Coronary artery (tissue), 2 donors: ENCODE results near the gene SACM1L.

ENCODE experiments used
- DNase-seq: peaks from one replicate; pipeline ENCODE4 v3.0.0-alpha.2; 2017; ENCODE audit warnings: low spot score
- H3K27ac ChIP-seq, 2 donors: fragments of 200-600 bp; sonication (generic); one replicate each; pipeline ENCODE4 v1.5.1; 2016 to 2019
- H3K4me3 ChIP-seq: fragments of 200-600 bp; sonication (generic); 2 replicates; pipeline ENCODE4 v1.5.1; 2016; ENCODE audit warnings: mild to moderate bottlenecking, moderate library complexity
- CTCF ChIP-seq: fragments of 200-600 bp; sonication (generic); IDR thresholded peaks from one replicate; pipeline ENCODE4 v1.5.1; 2019; ENCODE audit warnings: antibody characterized with exemption

Gene SACM1L

GRCh38 chr3:45760878-45761711 lies 71.9 kb downstream of the SACM1L start:
- no peak overlapping the region for H3K27ac ChIP-seq
- DNase-seq, result no peak
- no peak overlapping the region for H3K4me3 ChIP-seq
- TF ChIP-seq CTCF, result peak; percentile 62

DNA sequence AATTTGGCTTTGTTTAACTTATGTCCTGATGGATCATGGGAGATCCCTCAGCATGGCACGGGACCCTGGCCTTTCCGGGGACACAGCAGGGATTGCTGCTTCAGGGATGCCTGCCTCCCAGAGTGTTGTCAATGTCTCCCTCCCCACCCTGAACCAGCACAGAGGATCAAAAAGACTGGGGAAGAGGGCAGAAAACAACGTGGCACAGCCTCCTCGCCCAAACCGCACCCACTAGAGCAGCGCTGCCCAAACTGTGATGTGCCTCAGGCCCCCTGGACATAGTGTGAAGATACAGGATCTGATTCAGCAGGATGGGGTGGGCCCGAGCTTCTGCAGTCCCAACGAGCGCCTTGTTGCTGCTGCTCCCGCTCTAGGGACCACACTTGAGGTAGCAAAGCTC lies 72.6 kb downstream of the SACM1L start:
- Histone ChIP-seq H3K27ac (no peak overlapping the region), H3K4me3 (no peak overlapping the region)
- no peak for TF ChIP-seq CTCF
- DNase-seq, result no peak

- TF ChIP-seq CTCF, result no peak
- DNase-seq, result no peak
- Histone ChIP-seq H3K27ac (no peak overlapping the region), H3K4me3 (no peak overlapping the region)
Observed at GRCh38 chr3:45762647-45763302, 73.6 kb downstream of the SACM1L start.

DNA sequence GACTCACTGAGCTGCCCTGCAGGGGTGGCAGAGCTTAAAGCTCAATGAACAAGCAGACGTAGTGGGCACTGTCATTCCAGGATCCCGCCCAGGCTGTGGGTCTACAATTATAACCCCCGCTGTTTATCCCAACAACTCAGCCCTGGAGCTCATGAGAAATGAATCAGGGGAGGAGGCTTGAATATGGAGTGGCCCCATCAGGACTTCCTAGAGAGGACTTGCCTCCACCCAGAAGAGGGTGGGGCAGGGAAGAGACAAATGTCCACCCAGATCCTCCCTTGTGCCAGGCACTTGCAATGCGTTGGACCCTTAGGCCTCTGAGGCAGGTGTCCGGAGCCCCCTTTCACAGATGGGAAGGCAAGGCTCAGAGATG lies 74.1 kb downstream of the SACM1L start:
- no peak for DNase-seq
- Histone ChIP-seq H3K4me3 (no peak overlapping the region), H3K27ac (no peak overlapping the region)
- no peak for TF ChIP-seq CTCF

- no peak overlapping the region for H3K27ac ChIP-seq
- no peak overlapping the region for H3K4me3 ChIP-seq
- TF ChIP-seq CTCF, result no peak
- DNase-seq, result no peak
Observed at GRCh38 chr3:45765266-45765851, 76.2 kb downstream of the SACM1L start.

- Histone ChIP-seq H3K4me3 (no peak overlapping the region), H3K27ac (no peak overlapping the region)
- no peak for TF ChIP-seq CTCF
- no peak for DNase-seq
Observed at GRCh38 chr3:45765958-45766357, 76.8 kb downstream of the SACM1L start.
